T-cell (primary cell): ENCODE results near the gene KIAA0586. TPM values are rescaled to one million over a fixed set of nuclear protein-coding genes. Genes with fewer than 3 reads are reported as not detected.
A peak's percentile ranks its signal among the peaks of the same experiment; 100 is the strongest.

Experiments used
- ATAC-seq, 4 experiments: fragments of 200-7000 bp in 3 of 4; fragments of 150-1000 bp in 1 of 4; cut with Tn5 transposase; replicated peaks in 1 of 4; 1 replicate in 3 of 4; 2 replicates in 1 of 4; pipeline ENCODE4 v1.10.0; 2021; ENCODE audit warnings: moderate library complexity in 3 of 4, mild to moderate bottlenecking in 2 of 4, moderate number of reproducible peaks in 1 of 4
- CTCF ChIA-PET, 2 donors: fragments of 300-600 bp; sonication (Branson Sonifier 250); formaldehyde crosslinking; loops; one replicate each; lab custom pipeline; 2022; ENCODE audit warnings: antibody characterized with exemption in 2 of 2; lab: Charles Lee
- POLR2A ChIA-PET, 2 donors: fragments of 300-600 bp; sonication (Branson Sonifier 250); formaldehyde crosslinking; loops; one replicate each; lab custom pipeline; 2022; ENCODE audit warnings: antibody characterized with exemption in 2 of 2; lab: Charles Lee
- DNase-seq, 35 experiments: peaks; one replicate each; pipeline versions ENCODE4 v3.0.0 to v3.0.0-alpha.2; 2013 to 2023
- H3K27ac ChIP-seq: one replicate; pipeline ENCODE4 v1.5.1; 2013; ENCODE audit warnings: low read length
- H3K27me3 ChIP-seq, 2 experiments: replicated peaks in 1 of 2; 1 replicate in 1 of 2; 2 replicates in 1 of 2; pipeline versions ENCODE4 v1.6.1 to v1.7.0; 2013; ENCODE audit warnings: low read length in 1 of 2, mixed read lengths in 1 of 2; ENCODE audit not compliant: control insufficient read depth in 2 of 2, insufficient read depth in 2 of 2; ENCODE audit errors: extremely low read depth in 1 of 2
- H3K36me3 ChIP-seq, 2 donors: 1 replicate in 1 of 2; 2 replicates in 1 of 2; pipeline versions ENCODE4 v1.6.1 to v1.7.0; 2013; ENCODE audit warnings: low read length in 1 of 2; ENCODE audit not compliant: control insufficient read depth in 2 of 2, insufficient read depth in 1 of 2; ENCODE audit errors: extremely low read depth in 1 of 2
- H3K4me1 ChIP-seq, 2 experiments: 1 replicate in 1 of 2; 2 replicates in 1 of 2; pipeline versions ENCODE4 v1.6.1 to v1.7.0; 2013; ENCODE audit warnings: low read length in 2 of 2, mixed read lengths in 1 of 2; ENCODE audit not compliant: insufficient read depth in 2 of 2, control insufficient read depth in 1 of 2; ENCODE audit errors: extremely low read depth in 1 of 2
- H3K4me3 ChIP-seq, 2 donors: 1 replicate in 1 of 2; 2 replicates in 1 of 2; pipeline versions ENCODE4 v1.5.1 to v1.7.0; 2013; ENCODE audit warnings: mild to moderate bottlenecking in 2 of 2, low read length in 1 of 2, moderate library complexity in 1 of 2; ENCODE audit not compliant: control insufficient read depth in 1 of 2; ENCODE audit errors: extremely low read depth in 1 of 2
- H3K9me3 ChIP-seq: 2 replicates; pipeline ENCODE4 v1.7.0; 2013
- H3K27ac Mint-ChIP-seq, 2 donors: one replicate each; pipeline ENCODE4 v1.8.0; 2020 to 2021; ENCODE audit warnings: mild to moderate bottlenecking in 2 of 2, mixed read lengths in 2 of 2
- H3K27me3 Mint-ChIP-seq, 2 donors: one replicate each; pipeline ENCODE4 v1.8.0; 2021 to 2022; ENCODE audit warnings: mixed read lengths in 2 of 2
- H3K36me3 Mint-ChIP-seq: one replicate; pipeline ENCODE4 v1.8.0; 2021; ENCODE audit warnings: mixed read lengths
- H3K4me1 Mint-ChIP-seq, 3 donors: one replicate each; pipeline ENCODE4 v1.8.0; 2020 to 2022; ENCODE audit warnings: mixed read lengths in 3 of 3, mild to moderate bottlenecking in 1 of 3
- H3K4me3 Mint-ChIP-seq, 3 donors: one replicate each; pipeline ENCODE4 v1.8.0; 2020 to 2022; ENCODE audit warnings: mild to moderate bottlenecking in 3 of 3, mixed read lengths in 3 of 3, moderate library complexity in 3 of 3
- H3K9me3 Mint-ChIP-seq, 3 donors: one replicate each; pipeline ENCODE4 v1.8.0; 2020 to 2022; ENCODE audit warnings: mixed read lengths in 3 of 3
- WGBS: methylation state at CpG from one replicate; pipeline ENCODE4 v1.1.5; 2013; ENCODE audit warnings: missing lambda C conversion rate; ENCODE audit not compliant: insufficient coverage; 5-methylcytosine and 5-hydroxymethylcytosine counted together
- total RNA-seq, 35 experiments: library from RNA in 6 of 35; stranded (reverse) in 6 of 35; fragments of 120-200 nt in 1 of 35; gene quantifications; one replicate each; pipeline versions ENCODE4 v1.2.1 to v1.2.4 and lab custom pipeline; 2013 to 2026

KIAA0586 gene
- total RNA-seq, 5 donors from 2014 or later (not counting 1 experiment from before 2014, with no cell fraction given): 32.5 to 37.8 (median 33.7) TPM

GRCh38 chr14:58597041-58597440 is 169.5 kb downstream of the KIAA0586 start:
- 100% methylated on average over 1 of the region's 4 CpGs for WGBS
- ChIA-PET CTCF (interaction anchor here in 1 of 2 donors (0.6 kb wide), 1 partner anchor 34 kb away, joined by 3 read pairs; no protein-coding TSS in a partner anchor), POLR2A (no interaction called here)
- Histone ChIP-seq H3K27me3 (no peaks in the 10 kb centered on the region), H3K4me3 (no peak overlapping the region), H3K27ac (no peak overlapping the region), H3K4me1 (peaks cover 31 to 34% of the 10 kb centered on the region in 2 experiments), H3K36me3 (no peaks in the 10 kb centered on the region), H3K9me3 (no peaks in the 10 kb centered on the region)
- Mint-ChIP-seq H3K9me3 (no peaks in the 10 kb centered on the region), H3K27ac (no peak overlapping the region), H3K36me3 (no peaks in the 10 kb centered on the region), H3K4me1 (peaks cover 36 to 51% (median 43%) of the 10 kb centered on the region in 3 donors), H3K27me3 (peaks cover 0 to 4% of the 10 kb centered on the region in 2 donors), H3K4me3 (peak overlapping the region in 1 of 3 donors; percentile 62)
- DNase-seq (no peak), ATAC-seq (no peak)

- Mint-ChIP-seq H3K9me3 (no peaks in the 10 kb centered on the region), H3K27ac (peak overlapping the region; percentile 52 to 71), H3K36me3 (no peaks in the 10 kb centered on the region), H3K4me3 (peak overlapping the region in 1 of 3 donors; percentile 62), H3K4me1 (peaks cover 36 to 51% (median 43%) of the 10 kb centered on the region in 3 donors), H3K27me3 (peaks cover 0 to 7% of the 10 kb centered on the region in 2 donors)
- H3K4me3 ChIP-seq: no peak overlapping the region
- WGBS: 80% methylated on average over 1 of the region's 4 CpGs
- H3K36me3 ChIP-seq: no peaks in the 10 kb centered on the region
- peaks cover 31 to 34% of the 10 kb centered on the region in 2 experiments for H3K4me1 ChIP-seq
- no peak overlapping the region for H3K27ac ChIP-seq
- ATAC-seq: peak; percentile 91 to 98 (median 96)
- CTCF ChIA-PET: interaction anchor here (0.5 to 0.7 kb wide), 2 partner anchors 285 to 632 kb away, joined by 3 to 4 read pairs; no protein-coding TSS in a partner anchor
- POLR2A ChIA-PET: interaction anchor here in 1 of 2 donors (0.5 to 0.6 kb wide), 3 partner anchors 97 to 359 kb away, joined by 3 to 4 read pairs (median 3); no protein-coding TSS in a partner anchor
- no peaks in the 10 kb centered on the region for H3K9me3 ChIP-seq
- DNase-seq: peak in 14 of 35 experiments; percentile 6 to 54 (median 13)
- no peaks in the 10 kb centered on the region for H3K27me3 ChIP-seq
Measured at GRCh38 chr14:58598028-58598803, 170.7 kb downstream of the KIAA0586 start.

GRCh38 chr14:58598804-58599525 is 171.4 kb downstream of the KIAA0586 start:
- H3K36me3 ChIP-seq: no peaks in the 10 kb centered on the region
- ChIA-PET CTCF (no interaction called here), POLR2A (interaction anchor here in 1 of 2 donors (0.6 kb wide), 1 partner anchor 98 kb away, joined by 3 read pairs; no protein-coding TSS in a partner anchor)
- no peaks in the 10 kb centered on the region for H3K9me3 Mint-ChIP-seq
- peak overlapping the region in 1 of 2 donors; percentile 15 for H3K4me3 ChIP-seq
- no peaks in the 10 kb centered on the region for H3K27me3 ChIP-seq
- H3K9me3 ChIP-seq: no peaks in the 10 kb centered on the region
- peak overlapping the region in 1 of 2 donors; percentile 71 for H3K27ac Mint-ChIP-seq
- no peaks in the 10 kb centered on the region for H3K36me3 Mint-ChIP-seq
- 9% methylated on average over 6 of the region's 11 CpGs for WGBS
- H3K4me3 Mint-ChIP-seq: peak overlapping the region in 1 of 3 donors; percentile 62
- DNase-seq: no peak
- ATAC-seq: peak in 1 of 4 experiments; percentile 31
- H3K27ac ChIP-seq: no peak overlapping the region
- H3K27me3 Mint-ChIP-seq: peaks cover 0 to 7% of the 10 kb centered on the region in 2 donors
- H3K4me1 Mint-ChIP-seq: peaks cover 36 to 51% (median 43%) of the 10 kb centered on the region in 3 donors
- H3K4me1 ChIP-seq: peaks cover 31 to 34% of the 10 kb centered on the region in 2 experiments

GRCh38 chr14:58599707-58600106 is 172.2 kb downstream of the KIAA0586 start:
- H3K4me1 Mint-ChIP-seq: peaks cover 36 to 51% (median 43%) of the 10 kb centered on the region in 3 donors
- H3K9me3 Mint-ChIP-seq: no peaks in the 10 kb centered on the region
- H3K4me3 Mint-ChIP-seq: peak overlapping the region in 1 of 3 donors; percentile 62
- H3K27me3 ChIP-seq: no peaks in the 10 kb centered on the region
- DNase-seq (no peak), ATAC-seq (no peak)
- no peak overlapping the region for H3K27ac ChIP-seq
- no peaks in the 10 kb centered on the region for H3K36me3 Mint-ChIP-seq
- POLR2A ChIA-PET: interaction anchor here in 1 of 2 donors (0.6 kb wide), 1 partner anchor 25 kb away, joined by 3 read pairs; no protein-coding TSS in a partner anchor
- no peak overlapping the region for H3K4me3 ChIP-seq
- H3K27me3 Mint-ChIP-seq: peaks cover 0 to 7% of the 10 kb centered on the region in 2 donors
- no peaks in the 10 kb centered on the region for H3K36me3 ChIP-seq
- no peak overlapping the region for H3K27ac Mint-ChIP-seq
- peaks cover 31 to 34% of the 10 kb centered on the region in 2 experiments for H3K4me1 ChIP-seq
- WGBS: no CpG with 5 or more reads among the region's 2 CpGs
- CTCF ChIA-PET: no interaction called here
- H3K9me3 ChIP-seq: no peaks in the 10 kb centered on the region

Other genes starting within 250 kb of the KIAA0586 start
- gene ACTR10, start 227.6 kb upstream of the KIAA0586 start, total RNA-seq: 10 to 100 TPM; 36.7 to 49.7 (median 42.3) TPM
- gene PSMA3, start 182.9 kb upstream of the KIAA0586 start, total RNA-seq: 100 to 1,000 TPM in 2 of 5 donors, 10 to 100 TPM in 3; 75.5 to 139 (median 99.7) TPM
- gene ARID4A, start 129.2 kb upstream of the KIAA0586 start, total RNA-seq: 10 to 100 TPM; 51.2 to 70.1 (median 57.6) TPM
- gene TOMM20L, start 31.8 kb upstream of the KIAA0586 start, total RNA-seq: under 1 TPM in 1 of 5 donors, not detected in 4; 0.73 TPM
- 10 to 100 TPM; 23.4 to 37.4 (median 29.1) TPM for gene TIMM9, start 188 bp upstream of the KIAA0586 start, total RNA-seq
- 10 to 100 TPM in 3 of 5 donors, 1 to 10 TPM in 2; 5.6 to 35.9 (median 10.0) TPM for gene DACT1, start 210.2 kb downstream of the KIAA0586 start, total RNA-seq